GM21737 (cell line): Measurements from ENCODE around the gene NCAM2.

Source experiments
- ATAC-seq: cut with Tn5 transposase; IDR thresholded peaks from one replicate; pipeline ENCODE4 v1.9.1; 2021; ENCODE audit warnings: mild to moderate bottlenecking, moderate library complexity; ENCODE audit not compliant: unreplicated experiment

Gene NCAM2

GRCh38 chr21:21025742-21026141 lies 27.5 kb downstream of the NCAM2 start:
- no peak for ATAC-seq

GRCh38 chr21:21028275-21028820 lies 30.1 kb downstream of the NCAM2 start:
- no peak for ATAC-seq

GRCh38 chr21:21029164-21029563 lies 31.0 kb downstream of the NCAM2 start:
- ATAC-seq = no peak

DNA sequence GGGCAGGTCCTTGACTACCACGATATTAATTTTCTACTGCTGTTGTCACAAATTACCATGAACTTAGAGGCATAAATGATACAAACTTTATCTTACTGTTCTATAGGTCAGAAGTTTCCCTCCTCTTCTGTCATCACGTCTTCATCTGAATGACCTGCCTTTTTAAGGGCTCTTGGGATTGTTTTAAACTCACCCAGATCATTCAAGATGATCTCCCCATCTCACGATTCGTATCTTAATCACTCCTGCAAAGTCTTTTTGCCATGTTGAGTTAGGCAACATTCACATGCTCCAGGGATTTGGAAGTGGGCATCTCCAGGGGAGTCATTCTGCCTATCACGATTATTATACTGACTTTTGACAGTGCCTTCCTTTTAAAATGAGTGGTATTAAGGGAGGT lies 32.1 kb downstream of the NCAM2 start:
- ATAC-seq = no peak

DNA sequence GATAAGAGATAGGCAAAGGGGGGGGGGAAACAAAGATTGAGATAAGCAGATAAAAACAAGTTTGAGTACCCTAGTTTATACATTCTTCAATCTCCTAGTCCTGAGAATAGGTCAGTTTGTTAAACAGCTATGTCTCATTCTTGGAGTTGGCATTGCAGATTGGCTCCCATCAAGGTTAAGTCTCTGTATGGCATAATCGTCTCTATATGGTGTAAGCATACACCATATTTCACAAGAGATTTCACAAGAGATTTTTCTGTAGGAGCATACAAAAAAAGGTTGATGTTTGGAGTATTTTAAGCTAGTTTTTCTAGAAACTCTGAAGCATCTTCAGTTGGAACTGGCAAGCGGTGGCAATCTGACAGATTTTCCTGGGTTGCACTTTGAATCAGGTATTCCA lies 35.8 kb downstream of the NCAM2 start:
- no peak for ATAC-seq

DNA sequence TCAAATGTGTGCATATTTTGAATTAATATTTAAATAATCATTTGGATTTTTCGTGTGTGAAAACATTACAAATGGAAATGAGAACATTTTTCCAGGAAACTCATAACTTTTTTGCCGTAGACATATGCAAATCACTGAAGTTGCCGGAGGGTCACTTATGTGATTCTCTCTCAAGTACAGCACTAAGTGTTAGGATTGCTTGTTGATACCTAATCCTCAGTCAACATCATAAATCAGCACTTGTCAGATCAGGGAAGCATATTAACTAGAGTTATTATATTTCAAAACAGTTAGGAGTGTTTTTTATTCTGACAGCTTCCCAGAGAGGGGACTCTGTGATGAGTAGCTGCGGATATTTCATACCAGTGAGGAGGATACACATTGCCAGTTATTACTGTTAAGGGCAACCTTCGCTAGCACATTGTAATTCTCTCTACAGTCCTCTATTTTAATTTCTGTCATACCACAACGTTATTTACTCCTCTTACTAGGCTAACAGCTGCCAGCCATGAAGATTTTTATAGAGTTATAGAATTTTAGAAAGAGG lies 41.5 kb downstream of the NCAM2 start:
- no peak for ATAC-seq

DNA sequence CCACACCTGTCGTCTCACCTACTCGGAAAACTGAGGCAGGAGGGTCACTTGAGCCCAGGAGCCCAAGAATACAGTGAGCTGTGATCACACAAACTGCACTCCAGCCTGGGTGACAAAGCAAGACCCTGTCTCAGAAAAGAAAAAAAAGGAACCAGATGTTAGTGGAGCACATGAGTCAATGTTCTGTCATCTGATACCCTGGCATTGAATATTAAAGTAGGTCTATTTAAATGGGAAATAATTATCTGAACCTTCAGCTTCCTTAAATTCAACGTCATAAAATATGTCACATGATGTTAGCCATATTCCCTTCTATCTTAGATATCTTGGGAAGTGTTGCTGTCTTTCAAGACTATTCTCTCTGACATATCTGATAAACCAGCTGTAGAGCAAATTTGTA lies 47.3 kb downstream of the NCAM2 start:
- no peak for ATAC-seq

GRCh38 chr21:21046063-21046462 lies 47.9 kb downstream of the NCAM2 start:
- ATAC-seq = no peak

DNA sequence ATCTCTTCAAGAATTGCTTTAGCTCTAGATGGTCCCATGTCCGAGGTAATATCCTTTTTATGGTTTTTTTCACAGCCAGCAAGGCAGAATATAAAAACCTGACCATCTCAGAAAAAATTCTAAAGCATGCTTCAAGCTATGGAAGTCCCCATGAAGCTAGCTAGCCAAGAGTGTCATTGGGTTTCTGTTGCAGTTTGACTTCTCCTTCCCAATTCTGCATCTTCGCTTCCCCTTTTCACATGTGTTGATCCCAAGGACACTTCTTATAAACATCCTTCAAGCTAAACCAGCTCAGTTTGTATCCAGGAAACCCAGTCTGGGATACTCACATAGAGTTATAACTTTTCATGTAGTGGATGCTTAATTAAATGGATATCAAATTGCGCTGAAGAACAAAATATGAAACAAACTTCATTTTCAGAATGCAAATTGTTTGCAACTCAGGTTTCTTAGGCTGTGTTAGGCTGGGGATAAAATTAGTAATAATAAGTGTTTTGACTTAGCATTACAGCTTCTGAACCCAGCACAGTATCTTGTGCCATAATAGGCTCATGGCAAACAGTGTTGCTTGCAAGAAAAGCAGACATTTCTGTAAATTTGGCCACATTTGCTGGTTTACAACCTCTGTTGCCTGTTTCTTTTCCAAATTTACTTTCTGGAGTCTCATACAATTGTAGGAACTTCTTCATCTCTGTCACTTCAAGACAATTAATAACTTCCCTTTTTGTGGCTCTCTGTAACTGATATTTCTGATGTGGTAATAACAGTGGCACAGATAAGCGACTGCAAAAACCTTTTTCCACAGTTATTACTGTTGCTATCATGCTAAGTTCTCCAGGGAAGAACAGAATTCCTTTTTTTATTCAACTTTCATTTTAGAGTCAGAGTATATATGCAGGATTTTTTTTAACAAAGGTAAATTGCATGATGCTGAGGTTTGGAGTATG lies 53.2 kb downstream of the NCAM2 start:
- no peak for ATAC-seq

DNA sequence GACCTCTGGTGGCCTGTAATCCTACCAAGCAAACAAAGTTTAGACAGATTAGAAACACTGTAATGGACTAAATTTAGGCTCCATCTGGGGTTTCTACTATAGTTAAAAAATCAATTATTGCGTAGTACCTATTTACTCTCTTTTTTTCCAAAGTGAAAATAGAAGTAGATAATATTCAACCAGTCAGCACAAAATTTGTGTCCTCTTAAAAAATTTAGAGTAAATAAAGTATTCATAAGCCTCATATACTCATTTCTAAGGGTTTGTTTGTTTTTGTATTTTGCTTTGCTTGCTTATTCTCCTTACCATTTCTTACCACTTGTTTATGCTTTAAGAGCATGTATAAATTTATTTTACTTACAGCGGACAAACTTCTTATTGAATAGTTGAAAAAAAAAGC lies 54.5 kb downstream of the NCAM2 start:
- ATAC-seq = no peak

DNA sequence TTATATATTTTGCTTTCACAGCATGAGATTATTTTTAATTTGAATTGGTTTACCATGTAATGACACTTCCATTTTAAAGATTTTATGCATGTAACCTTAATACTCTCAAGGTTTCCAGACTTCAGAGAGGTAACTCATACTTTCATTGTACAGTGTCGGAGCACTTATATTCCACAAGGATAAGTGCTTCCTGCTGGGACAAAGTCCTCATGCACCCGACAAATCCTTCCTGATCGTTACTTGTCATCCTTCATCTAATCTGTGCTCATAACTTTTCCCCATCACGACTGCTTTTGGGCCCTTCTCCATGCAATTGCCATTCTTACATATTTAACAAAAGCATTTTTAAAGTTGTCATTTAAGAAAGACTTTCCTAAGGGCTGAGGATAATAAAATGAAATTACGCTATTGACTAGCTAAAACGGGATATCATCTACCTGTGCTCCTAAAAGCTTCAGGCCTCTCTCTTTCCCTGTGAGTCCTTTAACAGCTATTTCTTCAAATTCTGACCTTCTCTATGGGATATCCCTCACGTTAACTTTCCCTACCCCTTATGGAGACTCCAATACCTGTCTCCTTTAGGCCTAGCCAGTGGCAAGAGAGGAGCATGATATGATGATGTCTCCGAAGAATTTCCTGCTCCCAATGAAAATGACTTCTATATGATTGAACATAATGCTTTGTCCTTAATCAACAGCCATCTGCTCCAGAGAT lies 59.3 kb downstream of the NCAM2 start:
- no peak for ATAC-seq

- no peak for ATAC-seq
Observed at GRCh38 chr21:21063828-21064227, 65.6 kb downstream of the NCAM2 start.

GRCh38 chr21:21064353-21064752 lies 66.1 kb downstream of the NCAM2 start:
- ATAC-seq = no peak

- no peak for ATAC-seq
Observed at GRCh38 chr21:21067375-21067774, 69.2 kb downstream of the NCAM2 start.

DNA sequence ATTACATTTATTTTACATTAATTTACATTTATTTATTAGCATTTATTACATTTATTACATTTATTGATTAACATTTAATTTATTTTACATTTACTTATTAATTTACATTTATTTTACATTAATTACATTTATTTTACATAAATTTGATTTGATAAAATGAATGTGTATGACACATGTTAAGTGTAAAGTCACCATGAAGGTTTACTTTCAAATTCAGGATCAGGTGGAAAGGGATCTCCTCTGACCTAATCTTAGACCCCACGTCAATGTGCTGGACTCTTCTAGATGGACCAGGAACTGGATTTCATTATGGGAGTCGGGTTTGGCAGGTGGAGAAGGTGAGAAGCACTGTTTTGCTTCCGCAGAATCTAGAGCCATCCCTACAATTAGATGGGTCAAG lies 76.1 kb downstream of the NCAM2 start:
- ATAC-seq = no peak

GRCh38 chr21:21076051-21076450 lies 77.8 kb downstream of the NCAM2 start:
- no peak for ATAC-seq

GRCh38 chr21:21076491-21076890 lies 78.3 kb downstream of the NCAM2 start:
- no peak for ATAC-seq

GRCh38 chr21:21079646-21080045 lies 81.4 kb downstream of the NCAM2 start:
- ATAC-seq = no peak

DNA sequence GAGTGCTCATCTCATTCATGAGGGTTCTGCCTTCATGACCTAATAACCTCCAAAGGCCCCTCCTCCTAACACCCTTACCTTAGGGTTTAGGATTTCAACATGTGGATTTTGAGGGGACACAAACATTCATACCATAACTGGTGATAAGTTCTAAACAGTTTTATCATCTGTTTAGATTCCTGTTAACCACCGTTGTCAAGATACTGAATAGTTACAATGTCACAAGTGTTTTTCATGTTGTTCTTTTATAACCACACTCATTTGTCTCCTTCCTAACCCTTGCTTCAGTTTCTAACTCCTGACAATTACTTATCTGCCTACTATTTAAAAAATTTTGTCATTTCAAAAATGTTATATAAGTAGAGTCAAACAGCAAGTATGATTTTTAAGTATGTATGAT lies 86.0 kb downstream of the NCAM2 start:
- ATAC-seq = no peak

- no peak for ATAC-seq
Observed at GRCh38 chr21:21085206-21085605, 87.0 kb downstream of the NCAM2 start.

GRCh38 chr21:21096956-21097355 lies 98.7 kb downstream of the NCAM2 start:
- no peak for ATAC-seq

DNA sequence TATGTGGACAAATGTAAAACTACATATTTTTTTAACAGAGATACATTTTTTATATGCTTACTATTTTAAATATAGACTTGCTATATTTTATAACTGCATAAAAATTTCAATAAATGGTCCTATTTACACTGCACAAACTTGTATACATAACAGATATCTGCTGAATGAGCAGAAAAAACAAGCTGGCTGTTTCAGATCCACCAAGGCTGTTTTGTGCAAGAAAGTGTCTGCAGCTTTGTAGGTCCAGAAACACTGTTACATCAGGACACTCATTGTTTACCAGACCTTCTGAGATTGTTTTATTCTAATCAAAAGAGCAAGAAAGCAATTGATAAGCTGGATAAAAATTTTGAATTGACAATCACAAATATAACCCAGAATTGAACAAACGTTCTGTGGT lies 99.3 kb downstream of the NCAM2 start:
- ATAC-seq = no peak
